GM12891 (cell line): ENCODE data around the gene COL1A1.
A peak's percentile ranks its signal among the peaks of the same experiment; 100 is the strongest.

Experiments used
- DNase-seq: peaks from one replicate; pipeline ENCODE4 v3.0.0; 2011; ENCODE audit warnings: low spot score; ENCODE audit not compliant: insufficient read length
- FAIRE-seq: peaks from 2 replicates; lab custom pipeline; 2011; peaks lifted over from hg19 to GRCh38; lab: Jason Lieb, UNC
- PAX5 ChIP-seq: IDR thresholded peaks from 2 replicates; pipeline ENCODE4 v1.6.1; 2011; ENCODE audit warnings: low read length, moderate library complexity, mild to moderate bottlenecking; ENCODE audit not compliant: insufficient read depth, severe bottlenecking
- POLR2A ChIP-seq: IDR thresholded peaks from 2 replicates; pipeline ENCODE4 v1.6.1; 2011; ENCODE audit warnings: low read depth, low read length, control low read depth
- POLR2AphosphoS5 ChIP-seq: IDR thresholded peaks from 2 replicates; pipeline ENCODE4 v1.6.1; 2011; ENCODE audit warnings: low read depth, low read length, control low read depth
- POU2F2 ChIP-seq: IDR thresholded peaks from 2 replicates; pipeline ENCODE4 v1.6.1; 2011; ENCODE audit warnings: low read depth, mild to moderate bottlenecking, control low read depth, low read length, moderate library complexity
- SPI1 ChIP-seq: IDR thresholded peaks from 2 replicates; pipeline ENCODE4 v1.6.1; 2011; ENCODE audit warnings: low read depth, low read length, control low read depth
- TAF1 ChIP-seq: IDR thresholded peaks from 2 replicates; pipeline ENCODE4 v1.6.1; 2011; ENCODE audit warnings: low read depth, low read length, control low read depth

Gene COL1A1

GRCh38 chr17:50207792-50208567 is 6.5 kb upstream of the COL1A1 start:
- TF ChIP-seq POLR2AphosphoS5 = no peak
- no peak for TF ChIP-seq PAX5
- no peak for TF ChIP-seq TAF1
- TF ChIP-seq POU2F2 = no peak
- no peak for TF ChIP-seq SPI1
- no peak for TF ChIP-seq POLR2A
- DNase-seq (no peak), FAIRE-seq (no peak)

GRCh38 chr17:50207315-50207714 is 5.9 kb upstream of the COL1A1 start:
- DNase-seq (no peak), FAIRE-seq (no peak)
- TF ChIP-seq POU2F2 (no peak), PAX5 (no peak), SPI1 (no peak), POLR2A (no peak), TAF1 (no peak), POLR2AphosphoS5 (no peak)

GRCh38 chr17:50206604-50207293 is 5.3 kb upstream of the COL1A1 start:
- DNase-seq (no peak), FAIRE-seq (no peak)
- TF ChIP-seq POU2F2 = no peak
- TF ChIP-seq SPI1 = no peak
- TF ChIP-seq PAX5 = no peak
- no peak for TF ChIP-seq TAF1
- TF ChIP-seq POLR2A = no peak
- no peak for TF ChIP-seq POLR2AphosphoS5

- TF ChIP-seq POLR2A = no peak
- no peak for TF ChIP-seq TAF1
- DNase-seq (no peak), FAIRE-seq (no peak)
Measured at GRCh38 chr17:50205963-50206505, 4.6 kb upstream of the COL1A1 start.

- TF ChIP-seq SPI1 = no peak
- TF ChIP-seq TAF1 = no peak
- TF ChIP-seq POLR2AphosphoS5 = no peak
- TF ChIP-seq POLR2A = no peak
- TF ChIP-seq PAX5 = no peak
- no peak for TF ChIP-seq POU2F2
- DNase-seq (no peak), FAIRE-seq (no peak)
Measured at GRCh38 chr17:50205111-50205962, 3.9 kb upstream of the COL1A1 start.

GRCh38 chr17:50204431-50204830 is 3.0 kb upstream of the COL1A1 start:
- DNase-seq = no peak
- TF ChIP-seq TAF1 (no peak), POLR2AphosphoS5 (no peak), SPI1 (no peak), POU2F2 (no peak)
- no peak for FAIRE-seq

GRCh38 chr17:50203604-50204345 is 2.3 kb upstream of the COL1A1 start:
- DNase-seq (no peak), FAIRE-seq (no peak)
- TF ChIP-seq PAX5 (no peak), TAF1 (no peak), SPI1 (no peak), POLR2A (no peak), POU2F2 (no peak)

GRCh38 chr17:50203086-50203485 is 1.7 kb upstream of the COL1A1 start:
- no peak for DNase-seq
- no peak for FAIRE-seq
- TF ChIP-seq SPI1 = no peak
- no peak for TF ChIP-seq POLR2A
- TF ChIP-seq POU2F2 = no peak
- no peak for TF ChIP-seq TAF1
- TF ChIP-seq POLR2AphosphoS5 = no peak
- TF ChIP-seq PAX5 = no peak

GRCh38 chr17:50200457-50201275 is 765 bp downstream of the COL1A1 start:
- FAIRE-seq (no peak), DNase-seq (peak; percentile 94)

More at GRCh38 chr17:50200457-50201275, 765 bp downstream of the COL1A1 start:
- TF ChIP-seq POLR2A (no peak), PAX5 (no peak), SPI1 (no peak), POLR2AphosphoS5 (no peak), TAF1 (no peak), POU2F2 (no peak)
